CD14-positive monocyte (primary cell): Measurements from ENCODE around the gene SLC24A3. TPM values are rescaled to one million over a fixed set of nuclear protein-coding genes. Genes with fewer than 3 reads are reported as not detected.
A peak's percentile ranks its signal among the peaks of the same experiment; 100 is the strongest.

Experiments
- DNase-seq, 3 donors: peaks; one replicate each; pipeline ENCODE4 v3.0.0-alpha.2; 2011 to 2022
- H2AFZ ChIP-seq: 2 replicates; pipeline ENCODE4 v1.6.0; 2012; ENCODE audit warnings: mild to moderate bottlenecking, low read depth, low read length, inconsistent platforms; ENCODE audit not compliant: insufficient read depth, poor library complexity, severe bottlenecking
- H3K27ac ChIP-seq, 2 donors: 1 replicate in 1 of 2; 2 replicates in 1 of 2; pipeline ENCODE4 v1.5.1; 2012 to 2013; ENCODE audit warnings: low read length in 2 of 2, control low read depth in 1 of 2, inconsistent platforms in 1 of 2, low read depth in 1 of 2, mild to moderate bottlenecking in 1 of 2
- H3K27me3 ChIP-seq, 2 donors: one replicate each; pipeline versions ENCODE4 v1.6.0 to v1.6.1; 2011 to 2013; ENCODE audit warnings: low read length in 2 of 2; ENCODE audit not compliant: control insufficient read depth in 2 of 2, insufficient read depth in 2 of 2
- H3K36me3 ChIP-seq, 2 donors: replicated peaks in 1 of 2; 1 replicate in 1 of 2; 2 replicates in 1 of 2; pipeline versions ENCODE4 v1.5.1 to v1.6.1; 2012 to 2013; ENCODE audit warnings: low read length in 2 of 2, control low read depth in 1 of 2, inconsistent platforms in 1 of 2, mild to moderate bottlenecking in 1 of 2; ENCODE audit not compliant: insufficient read depth in 2 of 2, control insufficient read depth in 1 of 2
- H3K4me1 ChIP-seq, 2 donors: 1 replicate in 1 of 2; 2 replicates in 1 of 2; pipeline versions ENCODE4 v1.5.1 to v1.6.1; 2012 to 2013; ENCODE audit warnings: low read length in 2 of 2, control low read depth in 1 of 2, inconsistent platforms in 1 of 2, mild to moderate bottlenecking in 1 of 2, moderate library complexity in 1 of 2; ENCODE audit not compliant: insufficient read depth in 2 of 2, control insufficient read depth in 1 of 2
- H3K4me2 ChIP-seq: replicated peaks from 2 replicates; pipeline ENCODE3; 2012; ENCODE audit warnings: low read length, moderate library complexity, mild to moderate bottlenecking; ENCODE audit not compliant: poor library complexity, severe bottlenecking; ENCODE audit errors: extremely low read depth
- H3K4me3 ChIP-seq, 3 experiments: fragments of 200-600 bp in 1 of 3; sonication (generic) in 1 of 3; replicated peaks in 1 of 3; 1 replicate in 2 of 3; 2 replicates in 1 of 3; pipeline ENCODE4 v1.5.1; 2011 to 2013; ENCODE audit warnings: low read length in 3 of 3, mild to moderate bottlenecking in 3 of 3, control low read depth in 2 of 3, low read depth in 2 of 3, inconsistent platforms in 1 of 3, moderate library complexity in 1 of 3
- H3K79me2 ChIP-seq: 2 replicates; pipeline ENCODE4 v1.6.0; 2012; ENCODE audit warnings: mild to moderate bottlenecking, control low read depth, inconsistent platforms, low read length, moderate library complexity; ENCODE audit not compliant: insufficient read depth
- H3K9ac ChIP-seq: 2 replicates; pipeline ENCODE4 v1.6.0; 2017; ENCODE audit warnings: low read length, mild to moderate bottlenecking; ENCODE audit not compliant: insufficient read depth, poor library complexity, severe bottlenecking
- H3K9me3 ChIP-seq, 2 donors: replicated peaks in 1 of 2; 1 replicate in 1 of 2; 2 replicates in 1 of 2; pipeline versions ENCODE4 v1.5.1 to v1.6.1; 2012 to 2013; ENCODE audit warnings: low read length in 2 of 2, control low read depth in 1 of 2; ENCODE audit not compliant: control insufficient read depth in 1 of 2, insufficient read depth in 1 of 2
- H4K20me1 ChIP-seq: 2 replicates; pipeline ENCODE4 v1.6.0; 2012; ENCODE audit warnings: mild to moderate bottlenecking, low read length, control low read depth, moderate library complexity; ENCODE audit not compliant: insufficient read depth
- H3K27ac Mint-ChIP-seq, 7 donors: one replicate each; pipeline ENCODE4 v1.8.0; 2020; ENCODE audit warnings: mild to moderate bottlenecking in 7 of 7, mixed read lengths in 7 of 7, moderate library complexity in 6 of 7, inconsistent platforms in 2 of 7
- H3K27me3 Mint-ChIP-seq, 3 donors: one replicate each; pipeline ENCODE4 v1.8.0; 2021 to 2022; ENCODE audit warnings: low read depth in 3 of 3, mild to moderate bottlenecking in 3 of 3, mixed read lengths in 3 of 3, moderate library complexity in 3 of 3, inconsistent platforms in 1 of 3
- H3K36me3 Mint-ChIP-seq, 2 donors: one replicate each; pipeline ENCODE4 v1.8.0; 2020; ENCODE audit warnings: mixed read lengths in 2 of 2, inconsistent platforms in 1 of 2, mild to moderate bottlenecking in 1 of 2
- H3K4me1 Mint-ChIP-seq: one replicate; pipeline ENCODE4 v1.8.0; 2020; ENCODE audit warnings: mild to moderate bottlenecking, mixed read lengths
- H3K4me3 Mint-ChIP-seq, 2 donors: one replicate each; pipeline ENCODE4 v1.8.0; 2020; ENCODE audit warnings: mild to moderate bottlenecking in 2 of 2, mixed read lengths in 2 of 2, moderate library complexity in 1 of 2
- H3K9me3 Mint-ChIP-seq, 7 donors: one replicate each; pipeline ENCODE4 v1.8.0; 2020 to 2022; ENCODE audit warnings: mixed read lengths in 7 of 7, mild to moderate bottlenecking in 6 of 7, moderate library complexity in 6 of 7, inconsistent platforms in 2 of 7
- WGBS: methylation state at CpG from one replicate; pipeline ENCODE4 v1.1.5; 2013; ENCODE audit warnings: missing lambda C conversion rate; ENCODE audit not compliant: insufficient coverage; 5-methylcytosine and 5-hydroxymethylcytosine counted together
- intact Hi-C, 2 donors: fragments of 100-400 bp; cut with micrococcal nuclease; formaldehyde crosslinking; loops; one replicate each; pipeline versions ENCODE4 v1.15.0 to v1.15.1; 2023
- polyA plus RNA-seq, 3 donors: library from polyadenylated mRNA; depleted of rRNA in 1 of 3; unstranded in 2 of 3; stranded (reverse) in 1 of 3; fragments of 300-500 nt in 2 of 3; fragments of >200 nt in 1 of 3; fragmentation: Illumina TruSeq in 2 of 3; gene quantifications; 1 replicate in 2 of 3; 2 replicates in 1 of 3; pipeline ENCODE4 v1.2.3, GENCODE V29; 2012 to 2021
- TF ChIP-seq, protein P1 (sequence below): fragments of 200-600 bp; IDR thresholded peaks from one replicate; pipeline ENCODE4 v1.8.0; 2022; ENCODE audit warnings: antibody characterized with exemption, mild to moderate bottlenecking

The SLC24A3 gene
- polyA plus RNA-seq, 3 donors, result 0.04 to 0.08 TPM; not detected in 1

DNA sequence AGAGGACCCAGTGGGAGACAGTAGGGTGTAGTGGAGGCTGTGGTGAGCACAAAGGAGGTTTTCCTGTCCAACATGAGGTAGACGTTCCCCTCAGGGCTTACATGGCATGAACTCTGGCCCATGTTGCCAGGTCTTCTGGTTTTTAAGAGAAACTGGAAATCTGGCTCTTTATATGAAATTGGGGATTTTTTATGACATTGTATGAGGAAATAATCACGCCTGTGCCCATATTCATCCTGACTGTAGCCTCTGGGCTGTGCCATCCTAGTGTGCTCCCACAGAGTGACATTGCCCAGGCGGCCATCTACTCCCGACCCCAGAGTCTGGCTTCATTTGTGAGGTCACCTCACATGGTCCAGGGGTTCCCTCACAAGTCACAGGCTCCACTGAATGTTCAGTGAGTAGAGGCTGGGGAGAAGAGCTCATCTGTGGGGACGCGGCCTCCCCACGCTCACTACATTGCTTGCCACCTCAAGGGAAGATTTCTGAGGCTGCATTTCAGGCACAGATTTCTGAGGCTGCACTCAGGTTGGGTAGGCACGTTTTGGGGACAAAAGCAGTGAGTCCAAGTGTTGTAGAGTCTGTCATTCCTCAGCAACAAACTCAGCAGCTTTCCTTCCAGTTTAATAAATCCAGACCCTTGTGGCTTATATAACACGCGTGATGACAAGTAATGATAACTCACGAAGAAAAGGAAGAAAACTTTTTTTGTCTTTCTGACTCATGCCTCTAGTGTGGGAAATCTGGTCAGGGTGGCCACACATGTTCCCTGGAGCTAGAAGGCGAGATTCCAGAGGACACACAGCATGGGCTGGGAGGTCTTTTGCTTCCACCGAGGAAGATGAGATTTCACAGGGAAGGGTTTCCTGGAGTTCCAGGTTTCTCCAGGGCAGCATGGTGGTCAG lies 41.7 kb downstream of the SLC24A3 start:
- peak overlapping the region; percentile 15 to 97 (median 91) for H3K27ac Mint-ChIP-seq
- Histone ChIP-seq H3K27me3 (no peaks in the 10 kb centered on the region), H3K9me3 (no peaks in the 10 kb centered on the region), H3K36me3 (no peaks in the 10 kb centered on the region), H3K27ac (peak overlapping the region; percentile 37 to 79), H3K4me3 (no peak overlapping the region), H4K20me1 (no peaks in the 10 kb centered on the region), H3K79me2 (no peaks in the 10 kb centered on the region), H2AFZ (peak overlapping the region; percentile 12), H3K4me1 (peaks cover 65 to 70% of the 10 kb centered on the region in 2 donors), H3K9ac (no peak overlapping the region), H3K4me2 (no peak overlapping the region)
- peaks cover 0 to 2% (median 0%) of the 10 kb centered on the region in 7 donors for H3K9me3 Mint-ChIP-seq
- WGBS, result 39% methylated on average over 8 of the region's 13 CpGs
- DNase-seq, result peak; percentile 51 to 83 (median 72)
- H3K27me3 Mint-ChIP-seq, result peaks cover 0 to 2% (median 0%) of the 10 kb centered on the region in 3 donors
- H3K36me3 Mint-ChIP-seq, result peaks cover 0 to 2% of the 10 kb centered on the region in 2 donors
- TF ChIP-seq, protein P1, sequence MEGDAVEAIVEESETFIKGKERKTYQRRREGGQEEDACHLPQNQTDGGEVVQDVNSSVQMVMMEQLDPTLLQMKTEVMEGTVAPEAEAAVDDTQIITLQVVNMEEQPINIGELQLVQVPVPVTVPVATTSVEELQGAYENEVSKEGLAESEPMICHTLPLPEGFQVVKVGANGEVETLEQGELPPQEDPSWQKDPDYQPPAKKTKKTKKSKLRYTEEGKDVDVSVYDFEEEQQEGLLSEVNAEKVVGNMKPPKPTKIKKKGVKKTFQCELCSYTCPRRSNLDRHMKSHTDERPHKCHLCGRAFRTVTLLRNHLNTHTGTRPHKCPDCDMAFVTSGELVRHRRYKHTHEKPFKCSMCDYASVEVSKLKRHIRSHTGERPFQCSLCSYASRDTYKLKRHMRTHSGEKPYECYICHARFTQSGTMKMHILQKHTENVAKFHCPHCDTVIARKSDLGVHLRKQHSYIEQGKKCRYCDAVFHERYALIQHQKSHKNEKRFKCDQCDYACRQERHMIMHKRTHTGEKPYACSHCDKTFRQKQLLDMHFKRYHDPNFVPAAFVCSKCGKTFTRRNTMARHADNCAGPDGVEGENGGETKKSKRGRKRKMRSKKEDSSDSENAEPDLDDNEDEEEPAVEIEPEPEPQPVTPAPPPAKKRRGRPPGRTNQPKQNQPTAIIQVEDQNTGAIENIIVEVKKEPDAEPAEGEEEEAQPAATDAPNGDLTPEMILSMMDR, result no peak
- intact Hi-C loops, result no loop called here
- H3K4me1 Mint-ChIP-seq, result peaks cover 72% of the 10 kb centered on the region
- H3K4me3 Mint-ChIP-seq, result no peak overlapping the region

DNA sequence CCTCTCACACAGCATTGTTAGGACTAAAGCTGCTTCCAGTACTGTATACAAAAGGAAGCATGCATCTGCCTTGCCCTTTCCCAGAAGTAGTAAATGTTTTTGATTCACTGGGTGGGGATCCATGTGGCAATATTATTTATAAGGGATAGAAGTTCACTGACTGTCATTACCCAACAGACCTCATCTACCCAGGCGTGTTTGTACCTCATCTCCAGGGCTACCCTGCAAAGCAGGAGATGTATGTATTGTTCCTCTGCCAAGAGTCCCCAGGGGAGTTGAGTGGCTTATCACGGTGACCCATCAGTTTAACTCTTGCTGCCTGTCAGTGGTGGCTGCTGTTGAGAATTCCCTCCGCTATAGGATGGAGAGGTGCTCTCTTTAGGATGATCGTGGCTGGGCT lies 42.5 kb downstream of the SLC24A3 start:
- Histone ChIP-seq H3K79me2 (no peaks in the 10 kb centered on the region), H3K9ac (no peak overlapping the region), H4K20me1 (no peaks in the 10 kb centered on the region), H3K27me3 (no peaks in the 10 kb centered on the region), H3K4me2 (no peak overlapping the region), H2AFZ (peak overlapping the region; percentile 12), H3K9me3 (no peaks in the 10 kb centered on the region), H3K36me3 (no peaks in the 10 kb centered on the region), H3K4me3 (no peak overlapping the region), H3K27ac (peak overlapping the region in 1 of 2 donors; percentile 79), H3K4me1 (peaks cover 57 to 63% of the 10 kb centered on the region in 2 donors)
- Mint-ChIP-seq H3K27me3 (peaks cover 0 to 2% (median 0%) of the 10 kb centered on the region in 3 donors), H3K27ac (peak overlapping the region in 3 of 7 donors; percentile 69 to 94 (median 91)), H3K36me3 (peaks cover 0 to 2% of the 10 kb centered on the region in 2 donors), H3K9me3 (peaks cover 0 to 2% (median 0%) of the 10 kb centered on the region in 7 donors), H3K4me1 (peaks cover 67% of the 10 kb centered on the region), H3K4me3 (no peak overlapping the region)
- peak in 1 of 3 donors; percentile 29 for DNase-seq
- intact Hi-C loops, result no loop called here
- TF ChIP-seq, protein P1, result no peak
- 100% methylated on average over 3 of the region's 4 CpGs for WGBS
